Fibroblast of skin of scalp (primary cell): ENCODE measurements around the gene GGA1.

Experiments used
- DNase-seq: peaks from one replicate; pipeline ENCODE4 v3.0.0-alpha.2; 2013

GGA1 gene

DNA sequence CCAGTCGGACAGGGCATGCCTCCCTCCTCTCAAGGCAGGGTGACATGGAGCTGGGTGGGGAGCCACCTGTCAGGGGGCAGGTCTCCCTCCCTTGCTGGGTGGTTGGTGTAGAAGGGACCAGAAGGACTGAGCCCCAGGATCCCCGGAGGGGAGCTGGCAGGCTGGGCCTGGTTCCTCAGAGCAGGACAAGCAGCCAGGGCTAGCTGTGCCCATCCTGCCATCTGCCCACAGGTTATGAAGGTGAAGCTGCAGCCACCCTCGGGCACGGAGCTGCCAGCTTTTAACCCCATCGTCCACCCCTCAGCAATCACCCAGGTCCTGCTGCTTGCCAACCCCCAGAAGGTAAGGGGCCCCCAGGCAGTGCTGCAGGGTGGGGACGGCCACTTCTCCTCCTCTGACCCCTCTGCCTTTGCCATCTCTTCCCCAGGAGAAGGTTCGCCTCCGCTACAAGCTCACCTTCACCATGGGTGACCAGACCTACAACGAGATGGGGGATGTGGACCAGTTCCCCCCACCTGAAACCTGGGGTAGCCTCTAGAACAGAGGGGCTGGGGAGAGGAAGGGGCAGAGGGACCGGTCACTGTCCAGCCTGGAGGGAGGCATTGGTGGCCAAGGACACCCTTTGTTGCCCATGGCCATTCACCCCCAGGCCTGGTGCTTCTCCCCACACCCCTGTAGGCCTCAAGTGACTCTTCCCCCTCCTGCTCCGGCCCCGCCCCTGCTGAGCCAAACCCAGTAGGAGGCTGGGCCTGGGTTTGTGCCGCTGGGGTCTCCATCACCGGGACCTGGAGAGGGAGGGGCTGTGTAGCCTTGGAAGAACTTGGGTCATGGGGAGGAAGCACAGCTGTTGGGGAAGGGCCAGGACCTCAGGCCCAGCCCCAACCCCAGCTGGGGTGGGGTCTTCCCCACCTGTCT lies 23.8 kb downstream of the GGA1 start:
- no peak for DNase-seq

DNA sequence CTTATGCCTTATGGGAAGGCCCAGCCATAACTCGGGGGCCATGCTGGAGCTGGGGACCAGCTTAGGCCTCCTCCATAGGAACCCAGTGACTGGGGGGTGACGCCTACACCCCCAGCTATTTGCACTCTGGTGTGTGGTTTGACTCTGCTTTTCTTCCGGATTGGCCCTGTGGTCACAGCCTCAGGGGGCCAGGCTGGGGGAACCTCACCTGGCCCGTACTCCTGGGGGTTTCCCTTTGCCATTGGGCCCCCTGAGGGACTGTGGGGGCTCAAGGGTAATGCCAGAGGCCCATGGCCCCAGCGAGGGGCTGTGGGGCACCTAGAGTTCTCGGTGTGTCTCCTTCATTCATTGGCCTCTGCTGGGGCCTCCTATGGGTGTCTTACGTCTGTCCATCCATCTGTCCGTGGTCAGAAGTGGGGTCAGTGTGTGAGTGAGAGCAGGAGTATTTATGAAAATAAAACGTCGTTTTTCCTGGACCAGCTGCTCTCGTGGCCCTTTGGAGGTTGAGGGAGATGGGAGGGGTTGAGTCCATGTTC lies 24.5 kb downstream of the GGA1 start:
- no peak for DNase-seq

DNA sequence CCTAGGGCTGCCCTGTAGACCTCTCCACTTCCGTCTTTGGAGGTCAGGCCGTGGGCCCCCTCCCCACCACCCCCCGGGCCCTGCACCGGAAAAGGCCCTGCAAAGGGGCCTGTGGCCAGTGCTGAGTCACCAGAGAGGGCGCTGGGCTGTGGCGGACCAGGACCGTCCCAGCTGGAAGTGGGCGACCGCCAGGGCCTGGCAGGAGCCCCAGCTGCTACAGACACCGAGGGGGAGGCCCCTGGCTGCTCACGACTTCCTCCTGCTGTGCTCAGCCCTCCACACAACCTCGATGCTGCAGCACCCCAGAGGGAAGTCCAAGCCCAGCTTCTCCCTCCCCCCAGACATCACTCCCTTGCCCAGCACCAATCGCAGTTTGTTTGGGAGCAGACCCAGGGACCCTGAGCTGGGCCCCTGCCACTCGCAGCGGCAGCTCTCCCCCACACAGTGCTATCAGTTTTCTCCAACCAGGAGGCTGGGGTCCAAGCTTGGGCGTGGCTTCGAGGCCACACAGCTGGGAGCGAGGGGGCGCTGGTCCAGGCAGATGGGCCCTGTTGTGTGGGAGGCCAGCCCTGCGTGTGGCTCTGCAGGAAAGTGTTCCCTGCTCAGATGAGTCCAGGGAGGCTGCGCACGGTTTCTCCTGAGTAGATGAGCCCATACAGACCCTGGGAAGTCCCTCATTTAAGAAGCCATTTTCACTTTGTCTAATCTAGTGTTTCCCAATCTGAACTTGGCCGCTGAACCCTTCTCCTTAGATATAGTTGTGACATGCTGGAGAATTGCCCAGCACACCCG lies 25.2 kb downstream of the GGA1 start:
- DNase-seq, result peak; percentile 85

DNA sequence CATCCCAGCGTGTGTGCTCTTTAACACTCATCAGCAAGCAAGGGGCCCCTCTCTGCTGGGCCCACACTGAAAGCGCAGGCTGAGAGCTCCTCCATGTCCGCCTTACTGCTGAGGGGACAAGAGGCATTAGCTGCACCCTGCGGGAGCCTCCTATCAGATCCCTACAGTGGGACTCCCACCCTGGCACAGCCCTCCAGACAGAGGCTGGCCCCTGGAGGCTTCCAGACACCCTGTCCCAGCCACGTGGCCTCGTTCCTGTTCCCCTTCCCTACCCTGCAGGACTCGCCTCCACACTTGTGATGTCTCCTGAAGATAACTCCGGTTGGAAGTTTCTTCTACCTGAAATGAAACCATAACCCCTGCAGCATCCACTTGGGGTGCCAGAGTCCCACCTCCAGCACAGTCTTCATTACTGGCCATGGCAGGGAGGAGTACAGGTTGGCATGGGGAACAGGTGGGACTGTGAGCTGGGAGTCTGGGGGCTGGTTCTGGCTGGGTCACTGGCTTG lies 25.8 kb downstream of the GGA1 start:
- DNase-seq, result no peak

DNA sequence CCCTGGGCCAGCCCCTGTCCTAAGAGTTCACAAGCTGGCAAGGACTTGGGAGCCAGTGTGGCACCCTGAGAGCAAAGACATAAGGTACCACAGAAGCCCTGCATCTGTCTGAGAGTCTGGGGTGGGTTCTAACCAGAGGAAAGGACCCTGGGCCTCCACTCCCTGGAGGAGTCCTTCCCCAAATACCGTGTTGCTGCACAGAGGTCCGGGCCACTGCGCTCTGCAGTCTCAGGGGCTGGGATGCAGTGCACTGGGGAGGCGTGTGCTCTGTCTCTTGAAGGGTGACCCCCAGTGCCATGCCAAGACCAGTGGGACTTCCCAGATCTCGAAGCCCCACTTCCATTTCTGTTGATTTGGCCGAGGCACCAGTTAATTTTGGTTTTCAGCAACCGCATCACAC lies 26.5 kb downstream of the GGA1 start:
- no peak for DNase-seq

DNA sequence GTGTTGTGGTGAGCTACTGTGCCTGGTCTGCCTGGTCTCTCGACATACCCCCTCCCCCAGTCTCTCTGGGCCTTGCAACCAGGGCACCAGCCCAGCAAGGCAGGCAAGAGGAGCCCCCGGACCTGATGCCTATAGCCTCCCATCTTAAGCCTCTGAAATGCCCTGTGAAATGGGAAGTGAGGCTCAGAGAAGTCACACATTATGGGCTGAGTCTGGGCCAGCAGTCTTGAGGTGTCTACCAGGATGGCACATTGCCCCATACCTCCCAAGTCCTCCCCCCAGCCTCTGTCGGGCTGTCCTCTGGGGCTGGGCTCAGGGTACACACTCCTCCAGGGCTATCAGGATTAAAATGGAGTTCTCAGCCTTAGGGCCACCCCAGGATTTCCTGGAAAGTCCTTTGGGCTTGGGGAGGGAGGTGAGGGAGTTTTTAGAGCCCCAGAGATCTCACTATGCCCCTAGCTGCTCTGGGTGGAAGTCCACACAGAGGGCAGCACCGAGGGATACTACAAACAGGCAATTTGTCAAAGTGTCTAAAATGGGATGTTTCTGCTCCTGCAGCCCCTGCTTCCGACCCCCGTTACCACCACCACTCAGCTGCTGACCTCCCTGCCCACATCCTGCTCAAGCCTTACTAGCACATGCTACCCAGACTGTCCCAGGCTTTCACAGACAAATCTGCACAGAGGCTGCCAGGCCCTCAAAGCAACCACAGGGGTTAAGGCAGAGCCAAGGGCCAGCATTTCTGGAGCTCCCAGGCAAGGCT lies 27.7 kb downstream of the GGA1 start:
- DNase-seq, result peak; percentile 54

- DNase-seq, result no peak
Measured at GRCh38 chr22:37636949-37637273, 28.3 kb downstream of the GGA1 start.

GRCh38 chr22:37638391-37639069 lies 29.9 kb downstream of the GGA1 start:
- DNase-seq, result no peak

DNA sequence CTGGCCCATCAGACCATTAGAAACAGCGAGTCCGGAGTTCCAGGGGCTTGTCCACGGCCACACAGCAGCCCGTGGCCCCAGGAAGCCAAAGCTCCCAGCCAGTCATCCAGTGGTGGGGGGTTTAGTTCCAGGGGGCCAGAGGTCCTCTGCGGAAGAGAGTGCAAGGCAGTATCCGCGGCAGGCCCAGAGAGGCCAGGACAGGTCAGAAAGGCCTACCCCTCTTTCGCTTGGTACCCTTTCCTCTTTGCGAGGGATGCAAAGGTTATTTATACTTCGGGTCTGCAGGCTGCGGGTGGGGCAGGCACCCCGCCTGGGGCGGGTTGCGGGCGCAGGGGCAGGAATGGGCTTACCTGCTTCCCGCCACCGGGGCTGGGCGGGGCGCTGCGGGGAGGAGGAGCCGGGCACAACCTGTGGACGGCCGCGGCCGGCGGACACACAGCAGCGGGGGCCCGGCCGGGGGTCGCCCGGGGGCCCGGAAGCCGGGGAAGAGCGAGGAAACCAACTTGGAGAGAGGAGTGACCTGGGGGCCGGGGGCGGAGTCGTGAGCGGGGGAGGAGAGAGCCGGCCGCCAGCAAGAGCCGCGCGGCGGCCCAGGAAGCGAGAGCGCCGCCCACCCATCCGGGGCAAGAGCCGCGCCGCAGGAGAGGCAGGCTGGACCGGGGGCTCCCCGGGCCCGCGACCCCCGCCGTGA lies 30.6 kb downstream of the GGA1 start, which contains the start of gene SH3BP1:
SH3BP1 (plus strand) TSS at position 600 of the 691 bp plus-strand sequence. CDS start 119 bp downstream, outside the sequence.
- DNase-seq, result peak; percentile 37

DNA sequence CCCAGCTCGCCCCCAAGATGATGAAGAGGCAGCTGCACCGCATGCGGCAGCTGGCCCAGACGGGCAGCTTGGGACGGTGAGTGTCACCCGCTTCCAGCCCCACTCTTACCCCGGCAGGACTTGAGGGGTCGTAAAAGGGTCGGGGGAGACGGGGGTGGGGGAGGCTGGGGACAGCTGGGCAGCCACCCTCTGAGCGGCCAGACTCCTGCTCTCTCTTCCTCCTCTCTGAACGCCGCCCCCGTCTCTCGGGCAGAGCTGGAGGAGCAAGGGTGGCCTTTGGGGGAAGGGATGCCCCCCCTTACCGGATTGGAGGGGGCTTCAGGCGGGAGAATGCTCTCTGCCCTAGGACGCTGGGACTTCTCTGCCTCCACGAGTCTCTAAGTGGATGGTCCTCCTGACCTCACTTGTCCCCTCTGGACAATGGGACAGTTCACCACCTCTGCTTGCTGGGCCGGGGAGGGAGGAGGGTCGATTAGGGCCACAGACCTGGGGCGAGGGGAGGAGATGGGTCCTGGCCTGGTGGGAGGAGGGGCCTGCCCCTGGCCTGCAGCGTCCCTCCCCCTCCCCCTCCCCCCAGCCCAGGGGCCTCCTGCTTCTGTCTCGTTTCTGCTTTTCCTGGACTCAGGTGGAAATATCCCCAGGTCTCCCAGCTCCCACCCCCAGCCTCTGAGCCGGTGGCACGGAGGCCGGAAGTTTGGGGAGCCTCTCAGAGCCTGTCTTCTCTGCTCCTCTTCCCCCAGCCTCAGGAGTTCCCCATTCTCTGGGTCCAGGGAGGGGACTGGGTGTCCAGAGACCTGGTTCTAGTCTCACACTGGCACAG lies 31.3 kb downstream of the GGA1 start:
- no peak for DNase-seq

DNA sequence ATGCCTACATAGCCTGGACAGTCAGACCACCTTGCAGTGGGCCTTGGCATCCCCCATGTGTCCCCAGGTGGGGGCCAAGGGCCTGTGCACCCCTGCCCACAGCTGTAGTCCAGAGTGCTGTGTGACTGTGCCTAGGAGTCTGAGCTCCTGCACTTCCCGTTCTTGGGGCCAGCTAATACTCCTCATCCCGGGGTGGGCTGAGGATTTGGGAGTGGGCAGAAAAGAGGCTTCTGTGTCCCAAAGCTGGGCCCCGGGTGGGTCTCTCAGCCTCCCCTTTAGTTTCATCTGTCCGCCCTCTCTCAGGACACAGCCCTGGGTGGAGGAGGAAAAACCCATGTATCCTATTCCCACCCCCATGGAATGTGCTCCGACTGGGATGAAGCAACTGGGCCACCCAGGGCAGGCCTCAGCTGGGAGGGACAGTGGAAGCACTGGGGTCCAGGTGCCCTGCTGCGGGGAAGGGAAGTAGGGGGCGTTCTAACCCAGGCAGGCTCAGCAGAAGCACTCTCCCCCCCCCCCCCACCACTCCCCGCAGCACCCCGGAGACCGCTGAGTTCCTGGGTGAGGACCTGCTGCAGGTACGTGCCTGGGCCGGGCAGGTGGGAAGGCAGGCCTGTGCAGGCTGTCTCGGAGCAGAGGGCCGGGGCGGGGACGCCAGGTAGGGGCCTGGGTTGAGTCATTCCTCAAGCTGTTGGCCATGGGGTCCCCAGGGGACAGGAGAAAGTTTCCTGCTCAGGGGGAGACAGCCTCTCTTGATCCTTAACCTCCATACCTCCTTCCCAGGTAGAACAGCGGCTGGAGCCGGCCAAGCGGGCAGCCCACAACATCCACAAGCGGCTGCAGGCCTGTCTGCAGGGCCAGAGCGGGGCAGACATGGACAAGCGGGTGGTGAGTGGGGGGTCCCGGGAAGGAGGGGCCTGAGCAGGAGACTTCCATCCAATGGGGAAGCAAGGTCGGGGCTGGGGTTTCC lies 32.2 kb downstream of the GGA1 start:
- DNase-seq, result no peak

DNA sequence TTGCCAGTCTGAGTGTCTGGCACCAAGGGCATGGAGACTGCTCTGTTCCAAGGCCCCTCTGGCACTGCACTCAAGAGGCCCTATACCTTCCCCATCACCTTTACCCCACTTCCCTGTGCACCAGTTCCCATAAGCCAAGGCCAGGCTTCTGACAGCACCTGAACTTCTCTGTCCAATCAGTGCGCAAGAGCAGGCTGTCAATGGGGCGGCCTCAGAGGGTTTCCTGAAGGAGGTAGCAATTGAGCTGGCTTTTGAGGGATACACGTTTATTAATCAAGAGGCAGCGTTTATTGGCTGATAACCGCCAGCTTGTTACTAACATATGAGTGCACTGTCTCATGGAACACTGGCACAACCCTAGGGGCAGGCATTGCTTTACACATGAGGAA lies 32.9 kb downstream of the GGA1 start:
- no peak for DNase-seq

DNA sequence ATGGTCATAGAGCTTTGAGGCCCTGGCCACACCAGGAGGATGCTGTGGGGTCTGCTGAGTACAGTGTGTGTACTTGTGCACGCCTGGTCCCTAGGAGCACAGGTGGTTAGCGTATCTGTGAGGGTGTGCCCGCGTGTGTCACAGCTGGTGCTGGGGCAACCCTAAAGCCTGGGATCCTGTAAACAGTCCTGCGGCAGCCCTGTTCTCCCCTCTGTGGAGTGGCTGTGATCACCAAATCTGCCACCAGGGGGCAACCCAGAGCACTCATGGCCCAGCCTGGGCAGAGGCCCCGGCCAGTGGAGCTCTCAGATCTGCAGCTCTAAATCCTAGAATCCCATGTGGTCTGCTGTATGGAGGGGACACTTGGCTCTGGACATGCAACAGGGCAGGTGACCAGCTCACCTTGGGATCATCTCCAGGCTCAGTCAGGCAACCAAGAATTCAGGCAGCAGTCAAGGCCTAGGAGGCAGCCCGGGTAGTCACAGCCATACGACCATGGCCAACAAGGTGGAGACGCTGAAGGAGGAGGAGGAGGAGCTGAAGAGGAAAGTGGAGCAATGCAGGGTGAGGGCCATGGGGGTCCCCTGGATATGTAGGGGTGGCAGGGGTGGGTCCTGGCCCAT lies 34.7 kb downstream of the GGA1 start:
- DNase-seq, result peak; percentile 69

GRCh38 chr22:37647317-37647716 lies 38.7 kb downstream of the GGA1 start:
- DNase-seq, result no peak

GRCh38 chr22:37647928-37648327 lies 39.3 kb downstream of the GGA1 start:
- DNase-seq, result no peak

DNA sequence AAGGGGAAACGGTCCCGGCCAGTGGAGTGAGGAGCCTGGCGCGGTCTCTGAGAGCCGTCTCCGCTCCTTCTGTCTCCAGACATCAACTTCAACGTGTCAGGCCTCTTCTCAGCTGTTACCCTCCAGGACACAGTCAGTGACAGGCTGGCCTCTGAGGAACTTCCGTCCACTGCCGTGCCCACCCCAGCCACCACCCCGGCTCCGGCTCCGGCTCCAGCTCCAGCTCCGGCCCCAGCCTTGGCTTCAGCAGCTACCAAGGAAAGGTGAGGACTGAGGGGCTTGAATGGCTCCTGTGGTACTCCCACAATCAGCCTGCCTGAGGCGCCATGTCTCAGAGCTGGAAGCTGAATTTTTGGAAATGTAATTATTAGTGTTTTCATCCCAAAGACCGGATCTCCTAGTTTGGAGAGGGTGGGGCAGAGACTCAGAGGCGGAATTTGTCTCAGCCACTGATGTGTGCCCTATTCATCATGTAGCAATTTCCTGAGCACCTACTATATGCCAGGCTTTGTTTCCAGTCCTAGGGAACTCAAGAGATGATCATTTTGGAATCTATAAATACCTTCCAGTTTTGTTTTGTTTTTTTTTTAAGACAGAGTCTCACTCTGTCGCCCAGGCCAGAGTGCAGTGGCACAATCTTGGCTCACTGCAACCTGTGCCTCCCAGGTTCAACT lies 42.0 kb downstream of the GGA1 start:
- no peak for DNase-seq

- no peak for DNase-seq
Measured at GRCh38 chr22:37654563-37655251, 46.1 kb downstream of the GGA1 start.

DNA sequence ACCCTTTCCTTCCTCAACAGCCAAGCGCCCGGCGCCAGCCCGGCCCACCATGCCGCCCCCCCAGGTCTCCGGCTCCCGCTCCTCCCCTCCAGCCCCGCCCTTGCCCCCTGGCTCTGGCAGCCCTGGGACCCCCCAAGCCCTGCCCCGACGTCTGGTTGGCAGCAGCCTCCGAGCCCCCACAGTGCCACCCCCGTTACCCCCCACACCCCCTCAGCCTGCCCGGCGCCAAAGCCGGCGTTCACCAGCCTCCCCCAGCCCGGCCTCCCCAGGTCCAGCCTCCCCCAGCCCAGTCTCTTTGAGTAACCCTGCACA lies 46.6 kb downstream of the GGA1 start:
- no peak for DNase-seq
